Fibroblast of lung (primary cell): Measurements from ENCODE around the gene THEM4. TPM values are rescaled to one million over a fixed set of nuclear protein-coding genes. Genes with fewer than 3 reads are reported as not detected.
"Not testable (repeated sequence)": the region's sequence is repeated elsewhere in the genome, so short reads cannot be mapped to it uniquely, and the experiment has no call there.

Experiments
- DNase-seq, 2 donors: peaks; one replicate each; pipeline versions ENCODE4 v3.0.0 to v3.0.0-alpha.2; 2010; ENCODE audit warnings: low read depth in 2 of 2
- H2AFZ ChIP-seq: 2 replicates; pipeline ENCODE4 v1.5.1; 2012; ENCODE audit warnings: low read length, control low read depth, inconsistent platforms
- H3K27ac ChIP-seq: 2 replicates; pipeline ENCODE4 v1.5.1; 2011; ENCODE audit warnings: low read length, control low read depth; ENCODE audit not compliant: insufficient read depth
- H3K27me3 ChIP-seq: 2 replicates; pipeline ENCODE4 v1.5.1; 2011; ENCODE audit warnings: mild to moderate bottlenecking, low read length; ENCODE audit not compliant: control insufficient read depth, insufficient read depth
- H3K36me3 ChIP-seq: 2 replicates; pipeline ENCODE4 v1.5.1; 2011; ENCODE audit warnings: low read length; ENCODE audit not compliant: control insufficient read depth, insufficient read depth
- H3K4me1 ChIP-seq: 2 replicates; pipeline ENCODE4 v1.5.1; 2011; ENCODE audit warnings: low read length; ENCODE audit not compliant: control insufficient read depth, insufficient read depth; ENCODE audit errors: extremely low read depth
- H3K4me2 ChIP-seq: 2 replicates; pipeline ENCODE4 v1.5.1; 2011; ENCODE audit warnings: low read length, control low read depth; ENCODE audit not compliant: insufficient read depth; ENCODE audit errors: extremely low read depth
- H3K4me3 ChIP-seq, 4 experiments: fragments of 200-600 bp in 1 of 4; sonication (generic) in 1 of 4; replicated peaks in 1 of 4; 2 replicates each; pipeline ENCODE4 v1.5.1; 2011 to 2016; ENCODE audit warnings: low read length in 4 of 4, low read depth in 3 of 4, mild to moderate bottlenecking in 3 of 4, control low read depth in 2 of 4, inconsistent platforms in 1 of 4, mixed read lengths in 1 of 4; ENCODE audit not compliant: insufficient read depth in 1 of 4; ENCODE audit errors: control extremely low read depth in 1 of 4
- H3K79me2 ChIP-seq: 2 replicates; pipeline ENCODE4 v1.5.1; 2012; ENCODE audit warnings: mild to moderate bottlenecking, low read length, inconsistent platforms; ENCODE audit not compliant: control insufficient read depth, insufficient read depth
- H3K9ac ChIP-seq: 2 replicates; pipeline ENCODE4 v1.5.1; 2011; ENCODE audit warnings: mild to moderate bottlenecking, low read length, control low read depth; ENCODE audit not compliant: insufficient read depth
- H3K9me3 ChIP-seq: 2 replicates; pipeline ENCODE4 v1.5.1; 2012; ENCODE audit warnings: low read depth, low read length; ENCODE audit not compliant: control insufficient read depth, insufficient read depth
- H4K20me1 ChIP-seq: 2 replicates; pipeline ENCODE4 v1.5.1; 2011; ENCODE audit warnings: low read length; ENCODE audit not compliant: control insufficient read depth, insufficient read depth; ENCODE audit errors: extremely low read depth
- CTCF ChIP-seq, 2 donors: IDR thresholded peaks in 1 of 2; conservative IDR thresholded peaks in 1 of 2; 1 replicate in 1 of 2; 2 replicates in 1 of 2; pipeline ENCODE4 v1.5.1; 2011 to 2012; ENCODE audit warnings: low read length in 2 of 2, control low read depth in 1 of 2, inconsistent platforms in 1 of 2, low read depth in 1 of 2, mild to moderate bottlenecking in 1 of 2
- EZH2 ChIP-seq: IDR thresholded peaks from 2 replicates; pipeline ENCODE4 v1.5.1; 2012; ENCODE audit warnings: low read length, control low read depth, mild to moderate bottlenecking; ENCODE audit errors: missing control alignments
- polyA plus RNA-seq, 2 donors: library from polyadenylated mRNA; depleted of rRNA in 1 of 2; stranded (reverse) in 1 of 2; unstranded in 1 of 2; fragments of >200 nt; gene quantifications; 2 replicates each; pipeline ENCODE4 v1.2.1, GENCODE V29; 2011 to 2012; ENCODE audit warnings: missing spikeins in 1 of 2
- total RNA-seq: library from RNA; depleted of rRNA; stranded (reverse); fragments of >200 nt; gene quantifications from 2 replicates; pipeline ENCODE4 v1.2.1, GENCODE V29; 2014

The THEM4 gene
- total and polyA plus RNA-seq, 2 donors (not counting 1 experiment from before 2014, with no cell fraction given): 6.4 to 18.7 TPM

- Histone ChIP-seq H3K9me3 (no peaks in the 10 kb centered on the region), H4K20me1 (no peaks in the 10 kb centered on the region), H3K27ac (no peak overlapping the region), H2AFZ (no peak overlapping the region), H3K9ac (no peak overlapping the region), H3K4me3 (no peak overlapping the region), H3K79me2 (no peaks in the 10 kb centered on the region), H3K4me2 (no peak overlapping the region), H3K4me1 (no peaks in the 10 kb centered on the region), H3K36me3 (no peaks in the 10 kb centered on the region), H3K27me3 (no peaks in the 10 kb centered on the region)
- TF ChIP-seq EZH2: no peak
- DNase-seq: peak in 1 of 2 donors; percentile 20
These were observed 1.8 kb downstream of the THEM4 start for GRCh38 chr1:151907363-151908139.

- not testable (repeated sequence) for H3K36me3 ChIP-seq, DNase-seq
These were observed 3.0 kb downstream of the THEM4 start for GRCh38 chr1:151906324-151906645.

GRCh38 chr1:151905443-151906323 is 3.6 kb downstream of the THEM4 start:
- not testable (repeated sequence) for H3K4me1 ChIP-seq, H3K79me2 ChIP-seq, H3K9me3 ChIP-seq, H2AFZ ChIP-seq, H3K27ac ChIP-seq, H3K9ac ChIP-seq, H3K4me3 ChIP-seq, H3K36me3 ChIP-seq, H3K4me2 ChIP-seq, H4K20me1 ChIP-seq, H3K27me3 ChIP-seq
- DNase-seq: peak in 1 of 2 donors; percentile 20

More at GRCh38 chr1:151906324-151906645, 3.0 kb downstream of the THEM4 start:
- not testable (repeated sequence) for H3K4me2 ChIP-seq, H2AFZ ChIP-seq, H3K79me2 ChIP-seq, H3K9me3 ChIP-seq, H3K27me3 ChIP-seq, H3K27ac ChIP-seq, H3K4me1 ChIP-seq, H3K4me3 ChIP-seq, H4K20me1 ChIP-seq, H3K9ac ChIP-seq

GRCh38 chr1:151905070-151905442 is 4.3 kb downstream of the THEM4 start:
- Histone ChIP-seq H3K27me3 (no peaks in the 10 kb centered on the region), H3K9me3 (no peaks in the 10 kb centered on the region), H3K27ac (no peak overlapping the region), H3K4me1 (no peaks in the 10 kb centered on the region), H3K9ac (no peak overlapping the region), H2AFZ (no peak overlapping the region), H3K4me3 (no peak overlapping the region), H3K36me3 (no peaks in the 10 kb centered on the region), H4K20me1 (no peaks in the 10 kb centered on the region), H3K4me2 (no peak overlapping the region), H3K79me2 (no peaks in the 10 kb centered on the region)
- TF ChIP-seq CTCF (conservative IDR thresholded peaks at IDR 0.05 in 1 of 2, IDR thresholded peaks at IDR 0.05 in 1 of 2; ENCODE audit: low read depth in 1 of 2, low read length in 2 of 2) (no peak), EZH2 (no peak)
- no peak for DNase-seq
